NCI-H2171 treated with DMSO at 0.1 percent for 48 hours (cell line): ENCODE results near the gene EML1.

Source experiments
- DNase-seq: peaks from one replicate; lab custom pipeline; 2025; lab: John Stamatoyannopoulos, UW

EML1 gene

DNA sequence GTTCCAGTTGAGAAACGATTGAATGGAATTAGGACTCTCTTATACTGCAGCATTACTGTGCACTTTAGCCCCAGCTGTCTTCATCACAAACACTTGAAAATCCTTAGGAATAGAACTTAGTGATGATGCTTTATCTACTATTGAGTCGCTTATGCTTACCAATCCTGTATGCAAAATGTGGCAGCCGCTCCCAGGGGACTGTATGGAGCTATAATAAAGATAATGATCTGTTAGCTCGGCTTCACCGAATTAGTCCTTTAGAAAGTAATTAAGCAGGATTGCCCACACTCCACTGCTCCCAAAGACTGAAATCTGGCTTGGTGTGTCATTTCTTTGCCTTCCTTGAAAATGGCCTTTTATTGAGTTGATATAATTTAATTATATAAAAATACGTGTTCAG lies 10.6 kb downstream of the EML1 start:
- DNase-seq, result peak; percentile 77

DNA sequence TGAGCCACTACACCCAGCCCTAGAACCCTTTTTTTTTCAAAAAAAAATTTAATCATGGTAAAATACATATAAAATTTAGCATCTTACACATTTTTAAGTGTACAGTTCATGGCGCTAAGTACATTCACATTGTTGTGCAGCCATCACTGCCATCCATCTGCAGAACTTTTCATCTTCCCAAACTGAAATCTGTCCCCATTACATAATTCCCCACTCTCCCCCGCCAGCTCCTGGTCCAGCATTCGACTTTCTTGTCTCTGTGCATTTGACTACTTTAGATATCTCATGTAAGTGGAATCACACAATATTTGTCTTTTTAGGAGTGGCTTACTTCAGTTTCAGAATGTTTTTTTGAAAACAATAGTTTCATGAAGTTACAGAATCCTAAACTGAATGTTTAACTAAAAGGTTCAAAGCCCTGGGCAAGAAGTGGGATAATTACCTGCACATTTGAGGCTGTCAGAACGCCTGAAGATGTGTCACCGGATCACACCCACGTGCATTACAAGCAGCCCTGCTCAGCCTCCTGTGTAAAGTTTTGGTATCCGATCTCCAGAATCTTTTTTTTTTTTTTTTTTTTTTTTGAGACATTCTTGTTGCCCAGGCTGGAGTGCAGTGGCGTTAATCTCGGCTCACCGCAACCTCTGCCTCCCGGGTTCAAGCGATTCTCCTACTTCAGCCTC lies 12.7 kb downstream of the EML1 start:
- DNase-seq, result no peak

DNA sequence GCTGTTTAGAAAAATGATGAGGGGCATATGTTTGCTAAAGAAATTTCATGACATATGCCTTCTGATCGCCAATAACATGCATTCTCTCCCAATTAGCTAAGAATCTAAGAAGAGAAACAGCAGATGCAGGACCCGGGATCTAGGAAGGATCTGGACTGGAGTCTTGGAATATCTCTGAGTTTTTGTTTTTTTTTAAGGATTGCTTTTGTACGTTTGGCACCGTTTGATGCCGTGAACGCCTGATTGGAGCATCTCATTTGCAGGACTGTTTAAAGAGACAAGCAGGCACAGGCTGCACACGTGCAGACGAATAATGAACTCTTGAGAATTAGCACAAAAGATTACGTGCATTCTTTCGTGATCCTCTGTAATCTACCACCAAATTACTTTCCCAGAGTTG lies 13.6 kb downstream of the EML1 start:
- DNase-seq, result peak; percentile 19

DNA sequence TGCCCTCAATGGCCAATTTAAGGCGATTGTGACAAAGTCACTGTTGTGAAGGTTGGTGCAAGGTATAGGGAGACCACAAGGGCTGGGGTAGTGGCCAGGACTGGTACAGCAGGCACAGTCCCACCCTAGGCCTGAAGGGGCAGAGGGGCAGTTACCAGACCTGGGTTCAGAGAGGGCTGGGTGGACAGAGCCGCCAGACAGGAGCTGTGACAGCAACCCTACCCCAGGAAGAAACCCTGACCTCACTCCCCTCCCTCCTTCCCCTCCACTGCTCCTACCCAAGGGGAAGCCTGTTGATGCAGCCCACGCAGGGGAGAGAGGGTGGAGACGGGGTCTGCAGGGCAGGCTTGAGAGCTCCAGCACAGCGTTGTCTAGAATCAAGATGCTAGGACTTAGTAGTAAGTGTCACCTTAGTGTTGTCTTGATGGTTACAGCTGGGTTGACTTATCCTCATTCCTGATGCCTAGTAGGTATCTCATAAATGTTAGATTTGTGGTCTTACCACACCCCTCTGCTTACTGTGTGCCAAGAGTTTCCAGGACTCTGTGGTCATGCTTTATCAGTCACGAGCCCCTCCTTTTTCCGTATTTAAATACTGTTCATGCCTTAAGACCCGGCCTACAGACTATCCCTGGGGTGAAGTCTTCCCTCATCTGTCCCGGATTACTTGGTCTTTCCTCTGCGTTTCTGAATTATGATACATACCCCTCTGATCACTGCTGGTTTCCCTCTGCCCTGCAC lies 14.4 kb downstream of the EML1 start:
- no peak for DNase-seq

DNA sequence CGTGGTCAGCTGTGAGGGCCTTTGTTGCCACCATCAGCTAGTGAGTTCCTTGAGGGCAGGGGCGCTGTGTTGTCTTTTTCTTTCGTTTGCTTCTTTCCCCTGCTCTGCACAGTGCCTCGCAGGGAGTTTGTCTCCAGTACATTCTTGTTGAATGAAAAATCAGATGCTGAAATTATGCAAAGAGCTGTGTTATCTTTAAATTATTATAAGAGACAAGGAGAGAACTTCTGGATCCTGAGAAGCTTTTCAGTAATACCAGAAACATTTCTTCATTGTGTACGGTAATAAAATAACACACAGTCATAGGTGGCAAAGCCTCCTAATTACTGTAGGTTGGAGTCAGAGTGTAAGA lies 14.9 kb downstream of the EML1 start:
- no peak for DNase-seq

DNA sequence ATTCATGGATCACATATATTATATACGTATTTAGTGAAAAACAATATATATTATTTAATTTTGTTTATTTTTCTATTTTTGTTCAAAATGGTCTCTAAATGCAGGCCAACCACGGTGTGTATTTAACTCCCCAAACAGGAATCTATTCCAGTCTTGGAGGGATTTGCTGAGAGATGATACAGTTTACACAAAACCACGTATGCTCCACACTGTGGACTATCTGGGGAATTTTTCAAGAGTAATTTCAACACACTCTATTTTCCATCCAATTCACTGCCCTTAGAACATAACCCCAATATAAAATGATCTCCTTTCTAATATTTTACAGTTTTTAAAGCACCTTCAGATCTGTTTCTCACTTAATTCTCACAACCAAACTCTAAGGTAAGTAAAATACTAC lies 15.3 kb downstream of the EML1 start:
- DNase-seq, result no peak

DNA sequence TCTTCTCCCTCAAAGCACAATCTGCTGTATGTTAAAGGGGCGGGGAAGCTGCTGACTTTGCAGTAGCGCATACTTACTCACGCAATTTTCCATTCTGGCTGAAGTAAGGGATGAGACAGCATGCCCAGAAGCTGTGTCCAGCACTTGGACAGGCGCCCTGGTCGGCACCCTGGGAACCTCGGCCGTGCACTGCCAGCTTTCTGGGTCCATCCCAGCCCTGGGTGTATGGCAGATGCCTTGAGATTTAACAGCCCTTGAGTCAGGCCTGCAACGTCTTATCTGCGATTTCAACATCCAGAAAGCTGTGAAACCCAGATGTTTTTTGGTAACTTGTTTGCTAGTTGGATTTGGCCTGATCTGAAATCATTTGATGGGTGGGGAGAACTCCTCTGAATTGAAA lies 16.1 kb downstream of the EML1 start:
- DNase-seq, result no peak

DNA sequence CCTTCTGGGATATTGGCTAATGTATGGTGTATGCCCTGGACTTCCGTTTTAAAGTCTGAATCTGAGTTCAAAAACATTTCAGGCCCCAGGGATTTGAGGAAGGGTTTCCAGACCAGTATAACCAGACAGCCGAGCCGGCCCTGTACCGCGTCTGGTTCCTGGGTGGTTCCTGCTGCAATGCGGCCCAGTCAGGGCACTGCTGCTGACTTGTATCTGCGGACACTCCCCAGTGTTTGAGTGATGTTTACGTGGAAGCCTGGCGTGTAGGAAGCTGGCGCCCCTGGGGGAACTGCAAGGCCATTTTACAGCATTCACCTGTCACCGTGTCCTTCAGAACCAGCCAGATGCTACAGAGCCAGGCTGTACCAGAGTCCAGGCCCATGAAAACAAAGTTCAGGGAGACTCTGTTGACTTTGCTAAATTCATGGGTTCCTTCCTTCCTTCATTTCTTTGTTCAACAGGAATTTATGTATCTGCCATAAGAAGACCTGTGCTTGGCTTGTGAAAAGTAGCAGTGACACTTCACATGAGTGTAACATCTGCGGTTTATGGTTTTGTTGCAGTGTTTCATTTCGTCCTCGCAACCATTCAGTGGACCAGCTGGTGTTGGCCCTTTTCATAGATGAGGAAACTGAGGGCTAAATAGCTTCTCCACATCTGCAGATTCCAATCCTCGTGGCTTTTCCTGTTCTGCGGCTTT lies 16.8 kb downstream of the EML1 start:
- no peak for DNase-seq

DNA sequence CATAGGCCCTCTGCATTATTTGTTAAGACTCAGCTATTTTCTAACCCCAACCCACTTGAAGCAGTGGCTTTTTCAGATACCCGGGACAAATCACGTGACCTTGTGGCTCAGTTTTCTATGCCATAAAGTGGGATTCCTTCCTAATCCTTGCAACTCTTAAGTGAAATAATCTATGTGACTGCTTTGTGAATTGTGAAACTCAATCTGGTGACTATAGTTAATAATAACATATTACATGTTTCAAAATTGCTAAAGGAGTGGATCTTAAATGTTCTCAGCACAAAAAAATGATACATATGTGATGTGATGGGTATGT lies 17.3 kb downstream of the EML1 start:
- no peak for DNase-seq

DNA sequence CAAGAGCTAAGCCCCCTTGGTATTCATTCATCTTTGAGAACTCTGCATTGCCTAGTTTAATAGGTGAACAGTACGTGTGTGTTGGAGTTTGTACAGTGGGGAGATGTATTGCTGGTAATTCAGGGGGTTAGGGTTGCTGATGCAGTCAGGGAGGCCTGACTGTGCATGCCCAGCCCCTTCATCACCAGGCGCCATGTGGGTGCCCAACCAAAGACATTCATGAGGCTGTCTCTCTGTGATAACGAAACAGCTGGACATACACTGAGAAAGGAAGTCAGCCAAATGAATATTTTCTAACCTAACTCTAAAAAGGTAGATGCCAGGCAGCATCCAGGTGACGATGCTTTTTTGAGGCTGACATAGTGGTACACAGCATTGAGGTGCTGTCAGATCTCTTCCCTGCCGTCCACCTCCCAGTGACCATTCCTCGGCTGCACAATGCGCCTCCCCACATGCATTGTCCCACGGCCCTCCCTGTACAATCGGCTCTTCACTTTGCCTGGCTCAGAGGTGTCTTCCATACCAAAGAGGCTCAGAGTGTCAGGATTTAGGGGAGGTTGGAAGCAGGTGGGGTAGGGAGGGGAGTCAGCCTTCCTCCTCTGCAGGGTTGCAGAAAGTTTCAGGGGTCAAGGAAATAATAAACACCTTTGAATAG lies 19.0 kb downstream of the EML1 start:
- no peak for DNase-seq

DNA sequence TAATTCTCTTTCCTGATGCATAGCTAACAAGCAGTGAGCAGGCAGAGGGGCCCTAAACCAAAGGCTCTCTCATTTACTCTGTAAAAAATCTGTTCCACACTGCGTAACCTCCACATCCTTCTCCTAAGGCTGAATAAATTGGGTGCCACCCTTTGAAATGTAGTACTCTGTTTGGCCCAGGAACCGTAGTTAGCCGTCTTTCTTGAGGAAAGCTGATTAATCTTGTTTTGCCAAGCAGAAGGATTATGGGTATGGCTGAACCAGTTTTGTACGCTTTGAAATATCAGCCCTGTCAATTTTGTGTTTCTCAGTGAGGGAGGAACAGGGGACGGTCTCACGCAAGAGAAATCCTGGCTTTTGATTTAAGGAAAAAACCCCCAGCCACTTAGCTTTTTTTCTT lies 19.7 kb downstream of the EML1 start:
- no peak for DNase-seq

DNA sequence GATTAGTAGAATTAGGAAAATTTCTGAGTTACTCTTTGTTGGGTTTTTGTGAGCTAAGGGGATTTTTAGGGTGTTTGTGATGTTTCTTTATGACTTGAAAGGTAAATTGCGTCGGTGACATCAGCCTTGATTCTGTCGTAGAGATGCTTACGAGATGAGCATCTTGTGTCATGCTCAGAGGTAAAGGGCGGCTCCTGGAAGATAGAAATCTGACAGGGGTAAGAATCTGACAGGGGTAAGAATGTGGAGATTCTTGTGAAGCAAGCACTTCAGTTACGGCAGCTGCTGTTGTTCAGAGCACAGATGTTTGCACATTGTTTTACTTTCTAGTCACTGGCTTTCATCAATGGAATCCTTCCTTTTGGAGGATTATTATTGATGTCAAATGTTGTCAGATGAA lies 22.5 kb downstream of the EML1 start:
- no peak for DNase-seq

DNA sequence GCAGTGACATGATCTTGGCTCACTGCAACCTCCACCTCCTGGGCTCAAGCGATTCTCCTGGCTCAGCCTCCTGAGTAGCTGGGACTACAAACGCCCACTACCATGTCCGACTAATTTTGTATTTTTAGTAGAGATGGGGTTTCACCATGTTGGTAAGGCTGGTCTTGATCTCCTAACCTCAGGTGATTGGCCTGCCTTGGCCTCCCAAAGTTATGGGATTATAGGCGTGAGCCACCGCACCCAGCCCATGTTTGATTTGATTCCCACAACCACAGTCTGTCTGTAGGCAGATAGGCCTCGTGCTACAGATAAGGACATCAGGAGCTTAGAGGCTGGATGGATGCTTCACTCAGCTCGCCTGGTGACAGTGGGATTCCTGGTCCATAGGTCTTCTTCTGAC lies 23.0 kb downstream of the EML1 start:
- DNase-seq, result no peak

DNA sequence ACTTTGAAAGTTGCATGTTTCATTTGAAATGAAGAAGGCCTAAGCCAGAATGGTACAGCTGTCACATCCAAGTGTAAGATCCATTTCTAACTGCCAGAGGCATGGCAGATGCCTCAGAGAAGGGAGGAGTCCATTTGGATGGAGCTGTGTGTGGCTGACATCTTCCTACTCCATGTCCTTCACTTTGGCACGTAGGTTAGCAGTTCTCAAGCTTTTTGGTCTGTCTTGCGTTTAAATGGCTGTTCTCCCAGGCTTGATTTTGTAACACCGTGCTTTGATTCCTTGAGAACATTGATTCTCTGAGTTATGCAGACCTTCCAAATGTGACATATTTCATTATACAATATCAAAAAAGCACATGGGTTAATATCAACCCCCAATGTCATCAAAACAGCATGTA lies 23.4 kb downstream of the EML1 start:
- DNase-seq, result no peak

DNA sequence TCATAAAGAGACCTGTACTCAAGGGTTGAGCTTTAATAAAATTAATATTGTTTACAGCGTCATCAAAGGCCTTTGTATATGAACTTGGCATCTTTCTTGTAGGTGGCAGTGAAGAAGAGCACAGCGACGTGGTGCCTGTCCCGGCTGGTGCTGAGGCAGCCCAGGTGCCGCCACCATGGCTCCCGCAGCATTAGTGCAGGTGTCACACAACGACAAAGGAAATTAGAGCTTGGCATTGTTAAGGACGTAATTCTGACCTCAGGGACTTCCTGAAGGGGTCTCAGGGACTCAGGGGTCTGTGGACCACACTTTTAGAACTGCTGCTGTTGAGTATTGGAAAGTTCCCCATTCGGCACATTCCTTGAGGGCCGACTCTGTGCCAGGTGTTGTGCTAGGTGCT lies 24.1 kb downstream of the EML1 start:
- DNase-seq, result no peak

DNA sequence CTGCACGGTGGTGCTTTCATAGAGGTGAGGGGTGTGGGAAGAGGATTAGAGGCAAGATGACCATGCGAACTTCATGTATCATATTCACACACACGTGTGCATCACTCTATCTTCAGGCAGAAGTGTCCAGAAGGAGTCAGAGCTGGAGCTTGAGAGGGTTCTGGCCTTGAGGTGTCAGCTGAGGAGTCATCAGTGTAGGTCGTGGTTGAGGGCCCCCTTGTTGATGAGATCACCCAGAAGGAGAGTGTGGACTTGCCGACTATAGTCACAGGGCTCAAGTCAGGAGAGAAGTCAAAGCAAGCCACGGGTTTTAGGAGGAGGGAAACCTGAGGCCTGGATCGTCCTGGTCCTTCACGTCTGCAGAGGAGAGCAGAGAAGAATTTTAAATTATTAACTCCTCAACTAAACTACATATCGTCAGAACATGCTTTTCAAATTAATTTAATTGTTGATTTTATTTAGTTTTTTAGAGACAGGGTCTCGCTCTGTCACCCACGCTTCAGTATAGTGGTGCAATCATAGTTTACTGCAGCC lies 25.4 kb downstream of the EML1 start:
- no peak for DNase-seq

DNA sequence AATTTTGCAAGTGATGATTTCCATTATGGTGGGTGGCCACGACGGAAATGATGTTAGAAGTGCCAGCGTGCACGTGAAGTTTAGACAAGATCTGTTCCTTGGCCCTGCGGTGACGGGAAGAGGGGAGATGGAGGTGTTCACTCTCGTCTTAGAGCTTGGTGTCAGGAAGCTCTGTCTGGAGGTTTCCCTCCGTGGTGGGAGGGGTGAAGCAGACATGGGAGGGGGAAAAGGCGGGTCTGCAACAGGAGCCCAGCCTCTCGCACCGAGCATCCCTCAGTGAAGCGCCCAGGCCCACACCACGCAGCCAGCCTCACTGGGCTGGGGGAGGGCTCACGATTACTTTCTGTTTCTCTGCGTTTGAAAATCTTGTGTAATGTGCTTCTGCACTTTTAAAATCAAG lies 26.3 kb downstream of the EML1 start:
- DNase-seq, result no peak

DNA sequence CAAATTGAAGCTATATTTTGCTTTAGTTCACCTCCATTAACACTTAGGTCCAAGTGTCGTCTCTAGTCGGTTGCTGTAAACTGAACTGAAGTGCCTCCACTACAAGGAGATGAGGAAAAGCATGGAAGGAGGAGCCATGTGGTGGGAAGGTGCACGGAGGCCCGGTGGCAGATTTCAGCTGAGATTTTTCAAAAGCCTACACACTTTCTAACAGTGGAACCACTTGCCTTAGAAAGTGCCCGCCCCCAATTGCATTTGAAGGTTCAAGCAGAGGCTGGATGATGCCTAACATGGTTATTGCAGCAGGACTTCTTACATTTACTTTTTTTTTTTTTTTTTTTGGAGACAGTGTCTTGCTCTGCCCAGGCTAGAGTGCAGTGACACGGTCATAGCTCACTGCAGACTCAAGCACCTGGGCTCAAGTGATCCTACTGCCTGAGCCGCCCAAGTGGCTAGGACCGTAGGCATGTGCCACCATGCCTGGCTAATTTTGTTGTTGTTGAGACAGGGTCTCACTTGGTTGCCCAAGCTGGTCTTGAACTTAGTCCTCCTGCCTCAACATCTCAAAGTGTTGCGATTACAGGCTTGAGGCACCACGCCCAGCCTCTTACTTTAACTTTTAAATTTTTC lies 27.6 kb downstream of the EML1 start:
- DNase-seq, result no peak

DNA sequence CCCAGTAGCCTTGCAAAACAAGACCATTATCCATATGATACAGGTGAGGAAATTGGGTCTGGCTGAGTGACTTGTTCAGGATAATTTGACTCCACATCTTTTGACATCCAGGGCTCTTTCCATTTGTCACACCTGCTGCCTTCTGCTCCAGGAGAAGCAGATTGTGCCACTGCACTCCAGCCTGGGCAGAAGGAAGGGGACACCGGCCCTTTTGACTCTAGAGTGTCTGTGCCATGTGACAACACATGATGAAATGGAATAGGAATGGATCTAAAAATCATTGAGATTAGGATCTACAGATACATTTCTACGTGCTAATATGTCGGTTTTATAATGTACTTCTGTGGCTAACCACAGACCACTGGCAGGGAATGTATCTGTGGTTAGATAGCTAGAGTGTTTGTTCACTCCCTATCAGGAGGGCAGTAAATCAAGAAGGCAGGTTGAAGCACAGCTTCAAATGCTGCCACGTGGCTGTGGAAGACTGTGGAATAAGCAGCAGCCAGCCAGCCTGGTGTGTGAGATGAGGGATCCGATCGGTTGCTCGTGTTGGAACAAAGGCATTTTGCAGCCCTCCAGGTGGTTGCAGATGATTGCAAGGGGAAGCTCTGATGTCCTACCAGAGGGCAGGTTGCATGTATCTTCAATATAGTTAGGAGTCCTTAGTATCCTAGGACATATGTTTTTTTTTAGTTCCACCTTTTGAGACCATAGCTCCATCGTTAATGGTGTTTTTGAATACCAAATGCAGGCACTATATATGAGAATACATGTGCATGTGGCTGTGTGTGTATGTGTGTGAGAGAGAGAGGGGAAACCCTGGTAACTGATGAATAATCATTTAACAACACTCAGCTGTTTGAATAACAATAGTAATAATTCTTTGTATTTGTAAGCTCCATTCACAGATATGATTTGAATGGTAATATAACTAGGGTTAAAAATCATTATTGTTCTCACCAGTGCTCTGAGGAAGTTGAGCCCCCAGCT lies 28.6 kb downstream of the EML1 start:
- peak; percentile 58 for DNase-seq

DNA sequence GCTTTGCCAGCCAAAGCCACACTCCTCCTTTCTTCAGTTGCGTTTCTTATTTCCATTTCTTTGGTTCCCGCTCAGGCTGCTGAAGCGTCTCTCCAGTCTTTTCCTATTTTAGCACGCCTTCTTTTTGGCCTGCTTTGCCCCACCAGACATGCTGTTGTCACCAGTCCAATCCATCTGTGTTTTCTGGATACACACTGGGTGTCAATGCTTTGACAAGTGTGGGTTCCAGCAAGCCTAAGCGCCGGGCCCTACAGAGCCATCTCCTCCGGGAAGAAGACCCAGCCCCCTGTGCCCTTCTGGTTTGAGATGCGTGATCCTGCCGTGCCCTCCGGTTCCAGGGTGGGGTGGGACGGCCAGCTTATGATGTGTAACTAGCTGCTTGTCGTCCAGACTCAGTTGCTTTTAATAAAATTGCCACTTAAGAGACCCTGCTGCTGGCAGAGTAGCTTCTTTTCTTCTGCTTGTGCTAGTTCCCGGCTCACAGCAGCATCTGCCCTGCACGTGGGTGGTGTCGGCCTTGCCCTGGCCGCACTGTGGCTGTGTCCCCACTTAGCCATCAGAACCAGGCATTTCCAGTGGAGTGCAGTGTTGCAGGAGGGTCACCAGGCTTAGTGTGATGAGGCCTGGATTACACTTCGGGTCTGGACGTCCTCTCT lies 29.7 kb downstream of the EML1 start:
- no peak for DNase-seq

DNA sequence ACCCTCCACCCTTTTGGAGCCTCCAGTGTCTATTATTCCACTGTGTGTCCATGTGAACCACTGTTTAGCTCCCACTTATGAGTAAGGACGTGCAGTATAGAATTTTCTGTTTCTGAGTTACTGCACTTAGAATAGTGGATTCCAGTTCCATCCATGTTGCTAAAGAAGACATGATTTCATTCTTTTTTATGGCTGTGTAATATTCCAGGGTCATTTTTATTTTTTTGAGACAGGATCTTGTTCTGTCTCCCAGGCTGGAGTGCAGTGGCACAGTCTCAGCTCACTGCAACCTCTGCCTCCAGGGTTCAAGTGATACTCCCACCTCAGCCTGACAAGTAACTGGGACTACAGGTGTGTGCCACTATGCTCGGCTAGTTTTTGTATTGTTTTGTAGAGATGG lies 31.6 kb downstream of the EML1 start:
- DNase-seq, result no peak
